HepG2 (cell line): Measurements from ENCODE around the gene DRAP1. TPM values are rescaled to one million over a fixed set of nuclear protein-coding genes. Genes with fewer than 3 reads are reported as not detected.
A peak's percentile ranks its signal among the peaks of the same experiment; 100 is the strongest.

ENCODE experiments used
- ARNTL ChIP-seq: sonication (generic); formaldehyde crosslinking; IDR thresholded peaks from 2 replicates; pipeline ENCODE4 v1.4.0; 2020; ENCODE audit warnings: mild to moderate bottlenecking, missing genetic modification reagents
- CENPBD1 ChIP-seq: sonication (generic); formaldehyde crosslinking; IDR thresholded peaks from 2 replicates; pipeline ENCODE4 v1.8.0; 2022; ENCODE audit warnings: missing genetic modification reagents, low read depth, mild to moderate bottlenecking, borderline replicate concordance
- EEA1 ChIP-seq: sonication (generic); formaldehyde crosslinking; IDR thresholded peaks from 2 replicates; pipeline ENCODE4 v1.5.1; 2020; ENCODE audit warnings: mild to moderate bottlenecking, missing genetic modification reagents, borderline replicate concordance
- EED ChIP-seq: sonication (generic); formaldehyde crosslinking; IDR thresholded peaks from 2 replicates; pipeline ENCODE4 v1.5.0; 2020; ENCODE audit warnings: mild to moderate bottlenecking, missing genetic modification reagents
- ELK4 ChIP-seq: sonication (generic); formaldehyde crosslinking; IDR thresholded peaks from 2 replicates; pipeline ENCODE4 v1.9.0; 2021; ENCODE audit warnings: missing genetic modification reagents, borderline replicate concordance
- ETS1 ChIP-seq: sonication (generic); formaldehyde crosslinking; IDR thresholded peaks from 2 replicates; pipeline ENCODE4 v1.4.0; 2020; ENCODE audit warnings: missing genetic modification reagents
- HOMEZ ChIP-seq: IDR thresholded peaks from 2 replicates; pipeline ENCODE4 v1.6.1; 2016; ENCODE audit warnings: low read depth
- JUNB ChIP-seq: sonication (generic); formaldehyde crosslinking; IDR thresholded peaks from 2 replicates; pipeline ENCODE4 v1.8.0; 2022; ENCODE audit warnings: missing genetic modification reagents, mild to moderate bottlenecking, borderline replicate concordance
- MTA3 ChIP-seq: sonication (generic); formaldehyde crosslinking; IDR thresholded peaks from 2 replicates; pipeline ENCODE4 v1.4.0; 2020; ENCODE audit warnings: missing genetic modification reagents
- MYPOP ChIP-seq: sonication (generic); formaldehyde crosslinking; IDR thresholded peaks from 2 replicates; pipeline ENCODE4 v1.8.1; 2023; ENCODE audit warnings: mild to moderate bottlenecking, moderate library complexity, missing genetic modification reagents
- NFKB2 ChIP-seq: sonication (generic); formaldehyde crosslinking; IDR thresholded peaks from 2 replicates; pipeline ENCODE4 v1.4.0; 2020; ENCODE audit warnings: missing genetic modification reagents, borderline replicate concordance
- NFYC ChIP-seq: IDR thresholded peaks from 2 replicates; pipeline ENCODE4 v1.6.1; 2016; ENCODE audit warnings: missing genetic modification reagents, missing compliant biosample characterization
- NPAS2 ChIP-seq: sonication (generic); formaldehyde crosslinking; IDR thresholded peaks from 2 replicates; pipeline ENCODE4 v1.8.0; 2022; ENCODE audit warnings: mild to moderate bottlenecking, missing genetic modification reagents, borderline replicate concordance
- PAWR ChIP-seq: sonication (generic); formaldehyde crosslinking; IDR thresholded peaks from 2 replicates; pipeline ENCODE4 v1.4.0; 2020; ENCODE audit warnings: missing genetic modification reagents, mild to moderate bottlenecking, borderline replicate concordance
- PHF21A ChIP-seq: sonication (generic); formaldehyde crosslinking; IDR thresholded peaks from 2 replicates; pipeline ENCODE4 v1.5.0; 2020; ENCODE audit warnings: mild to moderate bottlenecking, missing genetic modification reagents
- RXRA ChIP-seq: sonication (generic); formaldehyde crosslinking; IDR thresholded peaks from 2 replicates; pipeline ENCODE4 v1.5.1; 2020; ENCODE audit warnings: missing genetic modification reagents
- TIGD3 ChIP-seq: sonication (generic); formaldehyde crosslinking; IDR thresholded peaks from 2 replicates; pipeline ENCODE4 v1.5.1; 2020; ENCODE audit warnings: mild to moderate bottlenecking, missing genetic modification reagents, borderline replicate concordance
- ZNF124 ChIP-seq: sonication (generic); formaldehyde crosslinking; IDR thresholded peaks from 2 replicates; pipeline ENCODE4 v1.4.0; 2020; ENCODE audit warnings: missing genetic modification reagents
- ZNF660 ChIP-seq: sonication (generic); formaldehyde crosslinking; IDR thresholded peaks from 2 replicates; pipeline ENCODE4 v1.5.1; 2020; ENCODE audit warnings: mild to moderate bottlenecking, low read depth, missing genetic modification reagents, borderline replicate concordance
- ZNF724P ChIP-seq: sonication (generic); formaldehyde crosslinking; IDR thresholded peaks from 2 replicates; pipeline ENCODE4 v1.8.0; 2022; ENCODE audit warnings: missing genetic modification reagents, borderline replicate concordance
- ZNF761 ChIP-seq: sonication (generic); formaldehyde crosslinking; conservative IDR thresholded peaks from 2 replicates; pipeline ENCODE4 v1.4.0; 2020; ENCODE audit warnings: mild to moderate bottlenecking, missing genetic modification reagents
- ZNF879 ChIP-seq: sonication (generic); formaldehyde crosslinking; IDR thresholded peaks from 2 replicates; pipeline ENCODE4 v1.8.1; 2023; ENCODE audit warnings: missing genetic modification reagents
- polyA plus RNA-seq, 8 experiments: library from polyadenylated mRNA; depleted of rRNA in 3 of 8; stranded (reverse) in 7 of 8; unstranded in 1 of 8; fragments of >200 nt; fragmentation: Illumina TruSeq in 4 of 8; extraction: Trizol in 4 of 8; gene quantifications; 2 replicates each; pipeline versions ENCODE4 v1.2.1 to v1.2.3, GENCODE V29; 2011 to 2016; ENCODE audit warnings: low read depth in 4 of 8, missing spikeins in 1 of 8, mixed read lengths in 1 of 8; ENCODE audit not compliant: insufficient read depth in 1 of 8
- total RNA-seq, 5 experiments: library from RNA; depleted of rRNA; stranded (reverse); fragments of >200 nt; fragmentation: Illumina TruSeq; extraction: Trizol; gene quantifications; 2 replicates each; pipeline ENCODE4 v1.2.3, GENCODE V29; 2016; ENCODE audit warnings: low read depth in 1 of 5

Gene DRAP1
- total and polyA plus RNA-seq, 2 of the 13 experiments (the other 11 are each of a cell fraction or from before 2014, with no cell fraction given), result 46.8 to 52.3 TPM

GRCh38 chr11:65890324-65891218 lies 28.7 kb upstream of the DRAP1 start, which contains the start of gene CCDC85B (continued):
- TF ChIP-seq TIGD3 (CRISPR knock-in tag) (no peak), JUNB (CRISPR knock-in tag) (peak; percentile 40; the same call in 1 of the 2 replicates), MTA3 (CRISPR knock-in tag) (no peak), ZNF660 (CRISPR knock-in tag) (no peak), ZNF879 (peak; percentile 66; the same call in 1 of the 2 replicates), PHF21A (CRISPR knock-in tag) (peak; percentile 57; the same call in 1 of the 2 replicates), RXRA (CRISPR knock-in tag) (no peak), ZNF724P (CRISPR knock-in tag) (no peak), ETS1 (CRISPR knock-in tag) (0 out of 2 replicates have a peak, but pooled peaks have one; percentile 78), HOMEZ (CRISPR knock-in tag) (no peak), PAWR (CRISPR knock-in tag) (no peak), NFYC (CRISPR knock-in tag) (peak; percentile 65), EEA1 (peak; percentile 87; the same call in 1 of the 2 replicates), ARNTL (peak; percentile 99), MYPOP (peak; percentile 68; the same call in 1 of the 2 replicates), ZNF124 (CRISPR knock-in tag) (peak; percentile 47; the same call in 1 of the 2 replicates), NFKB2 (CRISPR knock-in tag) (peak; percentile 89; the same call in 1 of the 2 replicates), ZNF761 (CRISPR knock-in tag) (peak; percentile 69), EED (CRISPR knock-in tag) (peak; percentile 80), CENPBD1 (CRISPR knock-in tag) (no peak), ELK4 (CRISPR knock-in tag) (no peak), NPAS2 (CRISPR knock-in tag) (0 out of 2 replicates have a peak, but pooled peaks have one; percentile 57)
